Activated CD4-positive, alpha-beta T cell treated with anti-CD3 and anti-CD28 coated beads for 4 hours (primary cell): ENCODE measurements around the gene PTPRN2.
"Not testable (repeated sequence)": the region's sequence is repeated elsewhere in the genome, so short reads cannot be mapped to it uniquely, and the experiment has no call there.

Source experiments
- DNase-seq, 2 donors: peaks; one replicate each; pipeline ENCODE4 v3.0.0-alpha.2; 2020

PTPRN2 gene

DNA sequence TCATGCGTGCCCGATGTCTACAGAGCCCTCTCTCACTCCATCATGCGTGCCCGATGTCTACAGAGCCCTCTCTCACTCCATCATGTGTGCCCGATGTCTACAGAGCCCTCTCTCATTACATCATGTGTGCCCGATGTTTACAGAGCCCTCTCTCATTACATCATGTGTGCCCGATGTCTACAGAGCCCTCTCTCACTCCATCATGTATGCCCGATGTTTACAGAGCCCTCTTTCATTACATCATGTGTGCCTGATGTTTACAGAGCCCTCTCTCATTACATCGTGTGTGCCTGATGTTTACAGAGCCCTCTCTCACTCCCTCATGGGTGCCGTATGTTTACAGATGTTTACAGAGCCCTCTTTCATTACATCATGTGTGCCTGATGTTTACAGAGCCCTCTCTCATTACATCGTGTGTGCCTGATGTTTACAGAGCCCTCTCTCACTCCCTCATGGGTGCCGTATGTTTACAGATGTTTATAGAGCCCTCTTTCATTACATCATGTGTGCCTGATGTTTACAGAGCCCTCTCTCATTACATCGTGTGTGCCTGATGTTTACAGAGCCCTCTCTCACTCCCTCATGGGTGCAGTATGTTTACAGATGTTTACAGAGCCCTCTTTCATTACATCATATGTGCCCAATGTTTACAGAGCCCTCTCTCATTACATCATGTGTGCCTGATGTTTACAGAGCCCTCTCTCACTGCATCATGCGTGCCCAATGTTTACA lies 739.7 kb downstream of the PTPRN2 start:
- DNase-seq, result not testable (repeated sequence)

DNA sequence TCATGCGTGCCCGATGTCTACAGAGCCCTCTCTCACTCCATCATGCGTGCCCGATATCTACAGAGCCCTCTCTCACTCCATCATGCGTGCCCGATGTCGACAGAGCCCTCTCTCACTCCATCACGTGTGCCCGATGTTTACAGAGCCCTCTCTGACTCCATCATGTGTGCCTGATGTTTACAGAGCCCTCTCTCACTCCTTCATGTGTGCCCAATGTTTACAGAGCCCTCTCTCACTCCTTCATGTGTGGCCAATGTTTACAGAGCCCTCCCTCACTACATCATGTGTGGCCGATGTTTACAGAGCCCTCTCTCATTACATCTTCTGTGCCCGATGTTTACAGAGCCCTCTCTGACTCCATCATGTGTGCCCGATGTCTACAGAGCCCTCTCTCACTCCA lies 740.9 kb downstream of the PTPRN2 start:
- DNase-seq, result not testable (repeated sequence)

DNA sequence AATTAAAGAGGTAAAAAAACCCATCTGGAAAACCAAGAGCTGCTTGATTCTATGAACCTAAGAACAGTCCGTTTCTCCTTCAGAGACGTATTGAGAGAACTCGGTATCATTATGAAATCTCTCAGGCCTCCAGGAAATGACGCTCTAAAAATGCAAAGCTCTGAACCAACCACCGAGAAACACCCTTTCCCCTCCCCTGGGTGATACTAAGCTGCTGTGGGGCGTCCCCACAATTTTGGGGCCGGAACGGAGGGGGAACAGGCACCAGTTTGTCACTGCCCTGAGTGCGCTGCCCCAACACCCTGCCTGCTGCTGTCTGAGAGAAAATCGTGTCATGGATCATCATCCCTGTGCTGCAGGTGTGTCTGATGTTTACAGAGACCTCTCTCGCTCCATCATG lies 741.4 kb downstream of the PTPRN2 start:
- DNase-seq, result no peak

DNA sequence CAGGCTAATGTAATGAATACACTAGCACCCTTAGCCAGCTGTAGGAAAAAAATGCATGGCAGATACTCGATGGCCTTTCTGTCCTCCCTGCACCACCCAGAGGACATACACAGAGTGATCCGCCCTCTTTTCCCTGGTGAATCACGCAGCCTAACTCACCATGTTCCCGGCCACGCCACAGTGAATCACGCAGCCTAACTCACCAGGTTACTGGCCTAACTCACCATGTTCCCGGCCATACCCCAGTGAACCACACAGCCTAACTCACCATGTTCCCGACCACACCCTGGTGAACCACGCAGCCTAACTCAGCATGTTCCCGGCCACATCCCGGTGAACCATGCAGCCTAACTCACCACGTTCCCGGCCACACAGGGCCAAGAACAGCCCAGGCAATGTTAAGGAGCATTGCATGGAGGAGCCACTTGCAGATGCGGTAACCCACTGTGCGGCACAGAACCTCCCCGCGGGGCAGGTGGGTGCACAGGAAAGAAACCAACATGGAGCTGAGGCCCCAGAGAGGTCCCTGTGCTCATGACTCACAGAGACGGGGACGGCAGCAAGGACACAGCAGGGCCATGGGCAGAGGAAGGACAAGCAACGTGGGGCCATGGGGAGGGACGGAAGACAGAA lies 742.3 kb downstream of the PTPRN2 start:
- no peak for DNase-seq

DNA sequence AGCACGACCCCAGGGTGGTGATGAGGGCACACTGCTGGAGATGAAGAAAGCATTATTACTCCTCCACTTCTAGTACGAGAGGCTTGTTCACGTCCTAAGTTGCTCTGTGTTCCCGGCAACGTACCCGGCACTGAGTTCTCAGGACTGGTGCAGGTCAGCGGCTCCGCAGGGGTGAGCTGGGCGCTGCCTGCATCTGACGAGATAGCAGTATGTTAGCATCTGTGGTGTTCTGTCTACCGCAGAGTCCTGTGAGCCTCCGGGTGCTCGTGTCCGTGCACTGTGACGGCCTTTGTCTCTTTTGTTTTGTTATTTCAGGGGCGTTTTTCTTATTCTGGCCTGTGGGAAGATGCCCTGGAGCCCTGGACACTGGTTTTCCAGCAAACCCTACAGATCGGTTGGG lies 743.0 kb downstream of the PTPRN2 start:
- DNase-seq, result no peak

DNA sequence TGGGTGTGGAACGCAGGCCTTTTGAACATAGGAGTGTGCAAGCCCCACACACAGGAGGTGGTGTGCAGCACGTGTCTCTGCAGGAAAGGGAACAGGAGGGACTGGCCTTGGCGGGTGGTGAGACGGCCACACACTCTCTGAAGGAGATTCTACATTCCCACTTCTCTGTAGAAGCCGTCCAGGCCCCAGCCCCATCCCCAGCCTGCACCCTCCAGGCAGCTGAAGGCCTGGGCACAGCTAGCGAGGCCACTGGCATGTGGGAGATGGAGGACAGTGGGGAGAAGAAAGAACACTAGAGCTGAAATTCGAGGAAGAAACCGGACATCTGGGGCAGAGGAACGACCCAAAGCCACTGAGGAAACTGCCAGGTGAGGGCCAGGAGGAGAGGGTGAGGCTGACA lies 743.5 kb downstream of the PTPRN2 start:
- no peak for DNase-seq

DNA sequence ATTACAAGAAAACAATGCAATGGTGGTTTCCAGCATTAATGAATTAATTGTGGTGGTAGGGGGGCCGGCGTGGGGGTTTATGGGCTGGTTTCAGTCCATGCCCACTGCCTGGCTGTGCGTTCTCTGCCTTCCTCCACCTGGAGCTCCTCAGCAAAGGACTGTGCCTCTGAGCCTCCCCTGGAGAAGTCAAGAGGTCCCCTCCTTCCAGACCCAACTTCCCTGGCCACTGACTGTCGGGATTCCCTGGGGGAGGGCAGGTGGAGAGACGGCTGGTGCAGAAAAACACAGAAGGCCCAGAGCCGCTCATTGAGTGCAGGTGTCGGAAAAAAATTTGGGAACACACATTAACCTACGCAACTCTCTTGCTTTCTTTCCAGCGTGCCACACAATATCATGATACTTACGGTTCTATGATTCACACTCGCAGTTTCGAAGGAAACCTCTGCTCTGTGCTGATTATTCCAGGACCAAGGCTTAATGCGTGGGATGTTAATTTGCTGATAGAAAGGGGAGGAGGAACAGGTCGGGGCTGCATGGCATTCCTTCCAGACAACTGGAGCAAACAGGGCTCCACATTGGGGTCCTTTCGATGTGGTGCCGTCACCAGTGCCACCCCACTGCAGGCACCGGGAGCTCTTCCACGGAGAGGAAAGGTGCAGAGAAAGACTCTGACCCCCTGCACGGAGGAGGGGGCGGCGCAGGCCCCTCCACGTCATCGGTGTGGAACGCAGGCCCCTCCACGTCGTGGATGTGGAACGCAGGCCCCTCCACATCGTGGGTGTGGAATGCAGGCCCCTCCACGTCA lies 744.1 kb downstream of the PTPRN2 start:
- DNase-seq, result no peak

DNA sequence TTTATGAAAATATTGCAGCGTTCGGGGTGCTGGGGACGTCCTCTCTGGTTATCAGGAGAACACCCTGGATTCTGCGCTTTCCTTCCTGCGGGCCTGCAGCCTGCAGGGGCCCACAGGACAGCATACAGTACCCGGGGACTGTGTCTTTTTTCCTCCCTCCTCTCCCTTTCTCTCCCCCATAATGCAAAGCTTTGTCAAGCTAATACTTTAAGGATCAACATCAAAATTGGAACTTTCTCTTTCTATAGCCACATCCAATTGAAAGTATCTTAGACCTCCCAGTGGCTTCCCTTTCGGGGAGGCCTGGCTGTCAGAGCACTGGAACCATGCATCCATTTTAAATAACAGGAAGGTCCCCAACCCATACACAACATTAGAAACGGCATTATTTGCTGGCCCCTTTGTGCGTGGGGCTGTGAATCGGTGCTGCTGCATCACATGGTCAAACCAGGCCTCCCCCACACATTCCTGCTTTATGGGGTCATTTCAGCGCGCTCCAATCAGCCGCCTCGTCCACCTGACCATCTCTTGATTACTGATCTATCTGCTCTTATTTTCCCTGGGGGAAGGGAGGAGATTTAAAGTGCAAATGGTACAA lies 745.8 kb downstream of the PTPRN2 start:
- DNase-seq, result no peak

DNA sequence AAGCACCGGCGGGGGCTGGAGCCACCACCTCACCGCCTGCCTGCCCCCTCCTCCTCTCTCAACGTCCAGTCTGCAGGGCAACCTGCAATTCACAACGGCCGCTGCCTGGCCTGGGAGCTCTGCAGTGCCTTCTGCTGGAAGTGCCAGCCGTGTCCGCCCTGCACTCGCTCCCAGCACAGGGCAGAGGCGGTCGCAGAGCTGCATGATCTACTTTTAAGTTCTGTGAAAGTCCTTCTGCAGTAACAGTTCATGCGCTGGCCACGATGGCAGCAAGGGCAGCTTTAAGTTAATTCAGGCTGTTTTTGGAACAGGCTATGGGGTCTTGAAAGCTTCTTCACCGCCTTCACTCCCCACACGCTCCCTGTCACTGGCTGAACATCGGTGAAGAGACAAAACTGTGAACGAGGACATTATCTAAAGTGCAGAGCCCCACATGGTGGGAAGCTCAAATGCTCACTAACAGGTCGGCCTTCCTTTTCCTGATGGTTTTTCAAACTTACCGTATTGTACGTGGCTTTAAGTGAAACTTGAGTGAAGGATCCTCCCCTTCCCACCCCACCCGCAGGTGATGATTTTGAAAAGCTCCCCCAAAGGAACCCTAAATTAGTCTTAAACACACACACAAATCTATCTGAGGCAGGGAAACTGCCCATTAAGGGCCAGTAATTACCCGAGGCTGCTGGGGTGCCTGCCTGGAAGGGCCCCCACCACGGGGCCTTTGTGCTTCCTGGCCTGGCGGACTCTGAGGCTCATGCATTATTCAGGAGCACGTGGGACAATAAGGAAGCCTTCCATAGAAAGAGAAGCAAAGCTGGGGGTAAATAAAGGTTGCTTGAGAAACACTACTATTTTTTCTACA lies 746.5 kb downstream of the PTPRN2 start:
- no peak for DNase-seq

DNA sequence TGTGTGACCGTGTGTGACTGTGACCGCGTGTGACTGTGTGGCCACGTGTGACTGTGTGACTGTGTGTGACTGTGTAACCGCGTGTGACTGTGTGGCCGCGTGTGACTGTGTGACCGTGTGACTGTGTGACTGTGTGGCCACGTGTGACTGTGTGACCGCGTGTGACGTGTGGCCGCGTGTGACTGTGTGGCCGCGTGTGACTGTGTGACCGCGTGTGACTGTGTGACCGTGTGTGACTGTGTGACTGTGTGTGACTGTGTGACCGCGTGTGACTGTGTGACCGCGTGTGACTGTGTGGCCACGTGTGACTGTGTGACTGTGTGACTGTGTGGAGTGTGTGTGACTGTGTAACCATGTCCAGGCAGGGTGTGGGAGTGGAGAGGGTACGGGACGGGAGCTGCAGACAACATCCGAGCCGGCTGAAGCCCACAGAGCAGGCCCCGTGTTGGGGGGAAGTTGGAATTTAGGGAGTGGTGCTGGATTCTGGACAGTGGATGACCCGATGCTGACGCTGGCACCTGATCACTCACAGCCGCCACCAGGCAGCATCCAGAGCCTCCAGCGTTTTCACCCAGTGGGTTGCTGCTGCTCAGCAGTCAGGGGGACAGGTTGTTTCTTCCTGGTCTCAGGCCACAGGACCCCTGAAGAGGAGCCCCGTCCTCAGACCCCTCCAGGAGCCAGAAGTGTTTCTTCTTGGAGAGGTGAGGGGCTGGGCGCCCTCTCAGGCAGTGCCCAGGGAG lies 747.3 kb downstream of the PTPRN2 start:
- DNase-seq, result no peak

DNA sequence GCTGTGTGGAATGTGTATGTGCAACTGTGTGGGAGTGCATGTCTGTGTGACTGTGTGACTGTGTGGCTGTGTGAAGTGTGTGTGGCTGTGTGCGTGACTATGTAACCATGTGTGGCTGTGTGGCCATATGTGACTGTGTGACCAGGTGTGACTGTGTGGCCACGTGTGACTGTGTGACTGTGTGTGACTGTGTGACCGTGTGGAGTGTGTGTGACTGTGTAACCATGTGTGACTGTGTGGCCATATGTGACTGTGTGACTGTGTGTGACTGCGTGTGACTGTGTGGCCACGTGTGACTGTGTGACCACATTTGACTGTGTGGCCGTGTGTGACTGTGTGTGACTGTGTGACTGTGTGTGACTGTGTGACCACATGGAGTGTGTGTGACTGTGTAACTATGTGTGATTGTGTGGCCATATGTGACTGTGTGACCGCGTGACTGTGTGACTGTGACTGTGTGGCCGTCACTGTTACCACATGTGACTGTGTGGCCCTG lies 747.9 kb downstream of the PTPRN2 start:
- no peak for DNase-seq

DNA sequence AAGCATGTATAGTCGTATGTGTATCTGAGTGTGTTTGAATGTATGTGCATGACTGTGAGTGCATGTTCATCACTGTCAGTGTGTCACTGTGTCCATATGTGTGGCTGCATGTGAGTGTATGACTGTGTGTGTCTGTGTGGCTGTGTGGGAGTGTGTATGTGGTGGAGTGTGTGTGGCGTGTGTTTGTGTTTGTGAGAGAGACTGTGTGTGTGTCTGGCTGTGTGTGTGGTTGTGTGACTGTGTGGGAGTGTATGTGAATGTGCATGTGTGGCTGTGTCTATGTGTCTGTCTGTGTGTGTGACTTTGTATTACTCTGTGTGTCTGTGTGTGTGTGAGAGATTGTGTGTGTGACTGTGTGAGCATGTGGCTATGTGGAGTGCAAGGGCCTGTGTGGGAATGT lies 748.4 kb downstream of the PTPRN2 start:
- DNase-seq, result no peak

DNA sequence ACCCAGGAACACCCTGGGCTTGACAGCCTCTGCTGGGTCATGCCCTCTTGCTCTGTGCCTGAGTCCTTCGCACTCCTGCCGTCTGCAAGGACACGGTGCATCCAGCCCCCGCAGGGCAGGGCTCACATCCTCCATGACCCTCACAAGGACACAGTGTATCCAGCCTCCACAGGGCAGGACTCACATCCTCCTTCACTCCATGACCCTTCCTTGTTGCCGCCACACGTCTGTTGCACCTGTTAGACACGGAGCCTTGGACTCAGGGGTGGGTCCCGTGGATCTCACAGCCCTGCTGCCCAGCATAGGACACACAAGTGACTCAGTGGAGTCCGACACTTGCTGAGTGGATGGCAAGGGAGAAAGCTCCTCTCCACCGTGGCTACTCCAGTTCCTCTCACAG lies 750.1 kb downstream of the PTPRN2 start:
- DNase-seq, result no peak

DNA sequence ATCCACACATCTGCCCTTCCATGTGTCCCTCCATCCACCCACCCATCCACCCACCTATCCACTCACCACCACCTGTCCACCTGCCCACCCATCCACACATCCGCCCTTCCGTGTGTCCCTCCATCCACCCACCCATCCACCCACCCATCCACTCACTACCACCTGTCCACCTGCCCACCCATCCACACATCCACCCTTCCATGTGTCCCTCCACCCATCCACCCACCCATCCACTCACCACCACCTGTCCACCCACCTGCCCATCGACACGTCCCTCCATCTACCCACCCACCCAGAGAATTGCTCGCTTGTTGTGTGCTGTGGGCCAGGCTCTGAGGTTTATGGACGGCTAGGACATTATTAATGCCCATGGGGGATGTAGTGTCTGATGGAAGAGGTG lies 750.6 kb downstream of the PTPRN2 start:
- DNase-seq, result no peak

DNA sequence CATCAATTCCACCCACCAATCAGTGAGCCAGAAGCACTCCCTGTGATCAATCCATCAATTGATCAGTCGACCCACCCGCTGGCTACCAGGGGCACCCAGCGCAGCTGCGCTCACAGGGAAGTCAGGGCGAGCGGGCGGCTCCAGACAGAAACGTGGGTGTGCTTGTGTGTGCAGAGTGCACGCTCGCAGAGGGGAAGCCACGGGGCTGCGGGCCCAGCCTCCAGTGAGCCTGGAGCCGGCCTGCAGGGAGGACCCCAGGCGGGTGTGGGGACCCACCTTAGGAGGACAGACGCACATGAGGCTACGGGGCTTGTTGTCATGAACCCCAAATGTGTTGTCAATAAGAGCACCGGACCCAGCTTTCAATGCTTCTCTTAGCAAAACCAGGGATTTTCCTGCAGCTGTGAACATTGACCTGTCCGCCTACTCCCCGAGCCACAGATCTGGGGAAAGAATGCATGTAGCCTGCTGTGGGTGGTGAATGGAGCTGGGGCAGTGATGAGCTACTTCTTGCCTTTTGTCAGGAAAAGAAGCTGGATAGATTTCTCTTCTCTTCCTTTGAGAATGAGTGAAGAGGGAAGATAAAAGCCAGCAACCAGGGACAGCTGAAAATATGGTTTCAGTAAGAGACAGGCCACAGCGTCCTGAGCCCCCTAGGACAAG lies 753.0 kb downstream of the PTPRN2 start:
- DNase-seq, result no peak

DNA sequence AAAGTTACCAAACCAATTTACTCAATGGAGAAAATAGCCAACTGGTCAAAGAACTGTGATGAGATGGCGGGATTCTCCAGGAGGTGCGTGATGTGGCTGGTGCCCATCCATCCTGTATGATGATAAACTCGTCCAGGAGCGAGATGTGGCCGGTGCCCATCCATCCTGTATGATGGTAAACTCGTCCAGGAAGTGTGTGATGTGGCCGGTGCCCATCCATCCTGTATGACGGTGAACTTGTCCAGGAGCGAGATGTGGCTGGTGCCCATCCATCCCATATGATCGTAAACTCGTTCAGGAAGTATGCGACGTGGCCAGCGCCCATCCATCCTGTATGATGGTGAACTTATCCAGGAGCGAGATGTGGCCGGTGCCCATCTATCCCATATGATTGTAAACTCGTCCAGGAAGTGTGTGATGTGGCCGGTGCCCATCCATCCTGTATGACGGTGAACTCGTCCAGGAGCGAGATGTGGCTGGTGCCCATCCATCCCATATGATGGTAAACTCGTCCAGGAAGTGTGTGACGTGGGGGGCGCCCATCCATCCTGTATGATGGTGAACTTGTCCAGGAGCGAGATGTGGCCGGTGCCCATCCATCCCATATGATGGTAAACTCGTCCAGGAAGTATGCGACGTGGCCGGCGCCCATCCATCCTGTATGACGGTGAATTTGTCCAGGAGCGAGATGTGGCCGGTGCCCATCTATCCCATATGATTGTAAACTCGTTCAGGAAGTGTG lies 754.6 kb downstream of the PTPRN2 start:
- no peak for DNase-seq

DNA sequence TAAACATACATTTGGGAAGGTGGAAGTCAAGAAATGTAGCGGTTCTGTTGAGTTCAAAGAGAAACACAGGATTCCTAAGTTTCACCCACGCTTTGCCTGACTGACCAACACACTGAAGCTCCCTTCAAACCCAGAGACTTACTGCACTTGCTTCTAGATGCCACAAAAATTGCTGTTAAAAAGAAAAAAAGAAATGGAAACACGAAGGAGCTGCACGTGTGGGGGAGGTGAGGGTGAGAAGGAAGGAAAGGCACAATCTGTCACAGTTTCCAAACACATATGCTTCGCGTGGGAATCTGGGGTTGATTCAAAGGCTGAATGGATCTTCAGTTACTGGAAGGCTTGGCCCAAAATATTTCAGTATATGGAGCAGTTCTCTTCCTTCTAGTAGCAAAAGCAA lies 755.2 kb downstream of the PTPRN2 start:
- no peak for DNase-seq

DNA sequence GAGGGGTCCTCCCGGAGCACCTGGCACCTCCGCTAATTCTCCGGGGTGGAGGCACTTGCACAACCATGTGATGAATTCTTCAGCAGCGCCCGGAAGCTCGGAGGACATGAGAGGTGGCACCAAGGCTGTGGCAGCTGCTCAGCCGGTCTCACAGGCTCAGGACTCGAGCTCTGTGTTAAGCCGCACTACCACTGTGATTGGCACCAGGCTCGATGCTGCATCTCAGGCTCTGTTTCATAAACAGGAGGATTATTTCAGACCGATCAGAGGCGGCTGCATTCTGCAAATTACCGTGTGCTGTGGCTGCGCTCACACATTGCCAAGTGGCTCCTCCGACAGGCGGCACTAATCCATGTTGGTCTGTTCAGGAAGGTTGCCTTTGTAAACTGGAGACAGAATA lies 755.6 kb downstream of the PTPRN2 start:
- DNase-seq, result no peak

DNA sequence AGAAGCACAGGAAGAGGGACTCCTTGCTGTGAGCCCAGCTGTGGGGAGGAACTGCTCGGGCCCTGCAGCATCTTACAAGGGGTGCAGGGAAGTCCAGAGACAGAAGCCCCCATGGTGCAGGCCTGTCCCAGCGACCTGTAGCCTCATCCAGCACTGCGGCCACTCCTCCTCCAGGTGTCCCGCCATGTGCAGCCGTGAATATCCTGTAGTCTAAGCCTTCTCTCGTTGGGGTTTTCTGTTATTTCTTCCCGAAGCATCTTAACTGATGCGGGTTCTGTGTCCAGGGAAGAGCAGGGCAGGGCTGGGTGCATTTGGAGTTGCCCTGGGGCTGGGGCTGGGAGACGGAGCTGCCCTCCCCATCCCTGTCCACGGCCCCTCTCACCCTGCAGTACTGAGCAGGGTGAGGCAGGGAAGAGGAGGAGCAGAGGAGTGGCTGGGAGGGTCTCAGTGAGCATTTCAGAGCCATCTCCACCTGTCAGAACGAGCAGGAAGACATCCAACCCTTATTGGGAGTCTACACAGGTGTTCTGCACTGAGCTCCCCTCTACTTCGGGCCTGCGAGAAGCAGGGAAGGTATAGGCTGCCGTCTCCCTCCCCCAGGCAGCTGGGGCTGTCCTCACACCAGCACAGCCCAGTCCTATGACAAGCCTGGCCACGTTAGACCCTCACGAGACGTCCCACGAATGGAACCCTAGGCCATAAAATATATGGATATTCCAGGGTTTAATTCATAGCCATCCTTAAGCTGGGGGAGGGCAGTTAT lies 756.3 kb downstream of the PTPRN2 start:
- DNase-seq, result no peak

DNA sequence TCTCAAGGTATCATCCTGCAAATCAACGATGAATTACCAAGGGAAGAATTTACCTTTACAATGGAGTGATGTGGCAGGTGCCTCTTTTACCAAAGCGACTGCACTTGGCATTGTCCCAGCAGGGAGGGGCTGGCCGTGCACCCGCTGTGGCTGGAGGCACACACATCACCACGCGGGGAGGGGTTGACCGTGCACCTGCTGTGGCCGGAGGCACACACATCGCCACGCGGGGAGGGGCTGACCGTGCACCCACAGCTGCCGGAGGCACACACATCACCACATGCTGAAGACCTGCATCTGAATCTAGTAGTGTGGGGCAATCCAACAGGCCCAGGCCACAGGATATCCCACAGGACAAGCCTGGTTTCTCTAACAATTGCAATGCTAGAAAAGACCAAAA lies 757.3 kb downstream of the PTPRN2 start:
- no peak for DNase-seq
